ENCODE results near the gene MT1F.

DNA sequence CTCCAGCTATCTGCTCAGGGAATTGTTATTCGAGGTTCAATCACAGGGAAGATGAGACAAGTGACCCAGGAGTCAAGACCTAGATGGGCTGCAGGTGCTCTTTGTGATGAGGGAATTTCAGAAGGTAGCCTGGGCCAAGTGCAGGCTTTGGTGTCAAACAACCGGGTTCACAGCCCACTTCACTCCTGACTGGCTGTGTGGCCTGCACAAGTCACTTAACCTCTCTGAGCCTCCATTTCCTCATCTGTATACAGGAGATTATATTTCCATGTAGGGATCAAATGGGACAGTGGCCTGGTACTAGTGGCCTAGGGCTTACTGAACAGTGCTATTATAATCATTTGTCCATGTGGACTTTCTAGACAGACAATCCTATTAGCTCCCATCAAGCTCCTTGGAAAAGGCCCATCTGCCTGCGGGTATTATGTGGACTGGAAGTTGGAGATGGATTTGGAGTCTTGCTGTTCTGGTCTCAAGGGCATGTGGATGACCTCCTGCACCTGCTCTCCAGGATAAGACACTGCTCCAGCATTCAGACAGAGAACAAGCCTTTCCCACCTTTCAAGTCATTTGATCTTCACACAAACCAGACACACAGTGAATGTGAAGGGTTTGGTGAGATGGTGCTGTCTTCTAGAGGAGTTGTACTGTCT lies 21.4 kb downstream of the MT1F start:
- no peak for TF ChIP-seq EZH2 (IDR thresholded peaks at IDR 0.05; ENCODE audit: borderline replicate concordance, low read depth, low read length)
- no peak for TF ChIP-seq DNMT1 (IDR thresholded peaks at IDR 0.05)
- TF ChIP-seq TCF3 (CRISPR knock-in tag; IDR thresholded peaks at IDR 0.05): no peak
- no peak for TF ChIP-seq IRF2 (CRISPR knock-in tag; IDR thresholded peaks at IDR 0.05)
- TF ChIP-seq, protein P1, sequence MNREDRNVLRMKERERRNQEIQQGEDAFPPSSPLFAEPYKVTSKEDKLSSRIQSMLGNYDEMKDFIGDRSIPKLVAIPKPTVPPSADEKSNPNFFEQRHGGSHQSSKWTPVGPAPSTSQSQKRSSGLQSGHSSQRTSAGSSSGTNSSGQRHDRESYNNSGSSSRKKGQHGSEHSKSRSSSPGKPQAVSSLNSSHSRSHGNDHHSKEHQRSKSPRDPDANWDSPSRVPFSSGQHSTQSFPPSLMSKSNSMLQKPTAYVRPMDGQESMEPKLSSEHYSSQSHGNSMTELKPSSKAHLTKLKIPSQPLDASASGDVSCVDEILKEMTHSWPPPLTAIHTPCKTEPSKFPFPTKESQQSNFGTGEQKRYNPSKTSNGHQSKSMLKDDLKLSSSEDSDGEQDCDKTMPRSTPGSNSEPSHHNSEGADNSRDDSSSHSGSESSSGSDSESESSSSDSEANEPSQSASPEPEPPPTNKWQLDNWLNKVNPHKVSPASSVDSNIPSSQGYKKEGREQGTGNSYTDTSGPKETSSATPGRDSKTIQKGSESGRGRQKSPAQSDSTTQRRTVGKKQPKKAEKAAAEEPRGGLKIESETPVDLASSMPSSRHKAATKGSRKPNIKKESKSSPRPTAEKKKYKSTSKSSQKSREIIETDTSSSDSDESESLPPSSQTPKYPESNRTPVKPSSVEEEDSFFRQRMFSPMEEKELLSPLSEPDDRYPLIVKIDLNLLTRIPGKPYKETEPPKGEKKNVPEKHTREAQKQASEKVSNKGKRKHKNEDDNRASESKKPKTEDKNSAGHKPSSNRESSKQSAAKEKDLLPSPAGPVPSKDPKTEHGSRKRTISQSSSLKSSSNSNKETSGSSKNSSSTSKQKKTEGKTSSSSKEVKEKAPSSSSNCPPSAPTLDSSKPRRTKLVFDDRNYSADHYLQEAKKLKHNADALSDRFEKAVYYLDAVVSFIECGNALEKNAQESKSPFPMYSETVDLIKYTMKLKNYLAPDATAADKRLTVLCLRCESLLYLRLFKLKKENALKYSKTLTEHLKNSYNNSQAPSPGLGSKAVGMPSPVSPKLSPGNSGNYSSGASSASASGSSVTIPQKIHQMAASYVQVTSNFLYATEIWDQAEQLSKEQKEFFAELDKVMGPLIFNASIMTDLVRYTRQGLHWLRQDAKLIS (CRISPR knock-in tag; IDR thresholded peaks at IDR 0.05): no peak
- no peak for TF ChIP-seq NBN (IDR thresholded peaks at IDR 0.05; ENCODE audit: low read depth)
